Caco-2 (cell line): ENCODE data around the gene ADCY9. TPM values are rescaled to one million over a fixed set of nuclear protein-coding genes. Genes with fewer than 3 reads are reported as not detected.
"Not testable (repeated sequence)": the region's sequence is repeated elsewhere in the genome, so short reads cannot be mapped to it uniquely, and the experiment has no call there.

Source experiments
- BruUV-seq: library from RNA; stranded (reverse); fragments of 400-500 nt; replicated peaks from 2 replicates; lab custom pipeline; 2021; lab: Mats Ljungman, UMichigan
- CTCF ChIA-PET: fragments of 300-600 bp; sonication (Branson Sonifier 250); formaldehyde crosslinking; loops from one replicate; lab custom pipeline; 2022; ENCODE audit warnings: antibody characterized with exemption; lab: Charles Lee
- POLR2A ChIA-PET: fragments of 300-600 bp; sonication (Branson Sonifier 250); formaldehyde crosslinking; loops from one replicate; lab custom pipeline; 2022; ENCODE audit warnings: antibody characterized with exemption; lab: Charles Lee
- DNase-seq, 2 experiments: peaks; one replicate each; pipeline versions ENCODE4 v3.0.0 to v3.0.0-alpha.2; 2020 to 2022
- H3K27me3 ChIP-seq: replicated peaks from 2 replicates; pipeline ENCODE4 v1.6.0; 2011; ENCODE audit warnings: low read length; ENCODE audit not compliant: control insufficient read depth, insufficient read depth
- H3K36me3 ChIP-seq: 2 replicates; pipeline ENCODE4 v1.5.1; 2011; ENCODE audit warnings: low read length; ENCODE audit not compliant: control insufficient read depth, insufficient read depth
- H3K4me1 ChIP-seq: fragments of 250-450 bp; sonication (Bioruptor Pico); 2 replicates; pipeline ENCODE4 v1.5.1; 2020; ENCODE audit warnings: mild to moderate bottlenecking
- H3K4me3 ChIP-seq: 2 replicates; pipeline ENCODE4 v1.5.1; 2011; ENCODE audit warnings: low read depth, mild to moderate bottlenecking, control low read depth, low read length
- H3K9me3 ChIP-seq: fragments of 250-450 bp; sonication (Bioruptor Pico); 2 replicates; pipeline ENCODE4 v1.5.1; 2020; ENCODE audit warnings: mild to moderate bottlenecking, moderate library complexity
- H3K27ac Mint-ChIP-seq: one replicate; pipeline ENCODE4 v1.8.0; 2022; ENCODE audit warnings: mixed read lengths; ENCODE audit not compliant: unreplicated experiment
- H3K27me3 Mint-ChIP-seq: one replicate; pipeline ENCODE4 v1.8.0; 2022; ENCODE audit warnings: mixed read lengths; ENCODE audit not compliant: insufficient read depth, unreplicated experiment
- H3K36me3 Mint-ChIP-seq: one replicate; pipeline ENCODE4 v1.8.0; 2022; ENCODE audit warnings: mild to moderate bottlenecking, mixed read lengths; ENCODE audit not compliant: insufficient read depth, unreplicated experiment
- H3K4me1 Mint-ChIP-seq: one replicate; pipeline ENCODE4 v1.8.0; 2022; ENCODE audit warnings: low read depth, mixed read lengths; ENCODE audit not compliant: unreplicated experiment
- H3K4me3 Mint-ChIP-seq: one replicate; pipeline ENCODE4 v1.8.0; 2022; ENCODE audit warnings: mild to moderate bottlenecking, moderate library complexity, mixed read lengths; ENCODE audit not compliant: unreplicated experiment
- H3K9me3 Mint-ChIP-seq: one replicate; pipeline ENCODE4 v1.8.0; 2022; ENCODE audit warnings: mixed read lengths; ENCODE audit not compliant: unreplicated experiment
- CTCF ChIP-seq, 2 experiments: fragments of 200-600 bp in 1 of 2; IDR thresholded peaks; 1 replicate in 1 of 2; 2 replicates in 1 of 2; pipeline versions ENCODE4 v1.5.1 to v1.8.0; 2011 to 2022; ENCODE audit warnings: antibody characterized with exemption in 1 of 2, control low read depth in 1 of 2, inconsistent platforms in 1 of 2, low read depth in 1 of 2, low read length in 1 of 2, mild to moderate bottlenecking in 1 of 2, moderate library complexity in 1 of 2; ENCODE audit not compliant: insufficient read depth in 1 of 2, severe bottlenecking in 1 of 2, unreplicated experiment in 1 of 2
- intact Hi-C: fragments of 100-400 bp; cut with micrococcal nuclease; formaldehyde crosslinking; loops from one replicate; pipeline ENCODE4 v1.10.0; 2022; ENCODE audit not compliant: unreplicated experiment
- total RNA-seq: library from RNA; stranded (reverse); gene quantifications from 2 replicates; pipeline ENCODE4 v1.2.3, GENCODE V29; 2022

ADCY9 gene
- total RNA-seq, 1 experiment from 2014 or later: 11.5 TPM

- no peak for TF ChIP-seq CTCF (IDR thresholded peaks at IDR 0.05; ENCODE audit: insufficient read depth in 1 of 2, low read depth in 1 of 2, low read length in 1 of 2, severe bottlenecking in 1 of 2, unreplicated experiment in 1 of 2)
- no peak for DNase-seq
- no peaks in the 10 kb centered on the region for H3K27me3 ChIP-seq
- H3K9me3 Mint-ChIP-seq: no peaks in the 10 kb centered on the region
- no peaks in the 10 kb centered on the region for H3K27me3 Mint-ChIP-seq
- no peaks in the 10 kb centered on the region for H3K4me1 ChIP-seq
- H3K4me3 ChIP-seq: no peak overlapping the region
- peaks cover 10% of the 10 kb centered on the region for H3K36me3 Mint-ChIP-seq
- H3K4me3 Mint-ChIP-seq: no peak overlapping the region
- intact Hi-C loops: no loop called here
- peaks cover 7% of the 10 kb centered on the region for H3K4me1 Mint-ChIP-seq
- no peak overlapping the region for H3K27ac Mint-ChIP-seq
- CTCF ChIA-PET: no interaction called here
- H3K9me3 ChIP-seq: no peaks in the 10 kb centered on the region
- no TSS peak for BruUV-seq
- POLR2A ChIA-PET: no interaction called here
- no peaks in the 10 kb centered on the region for H3K36me3 ChIP-seq
These were observed 73.7 kb downstream of the ADCY9 start for GRCh38 chr16:4042581-4042980.

- BruUV-seq: no TSS peak
- no peaks in the 10 kb centered on the region for H3K36me3 Mint-ChIP-seq
These were observed 77.8 kb downstream of the ADCY9 start for GRCh38 chr16:4038448-4038847.

GRCh38 chr16:4036952-4037351 is 79.3 kb downstream of the ADCY9 start:
- not testable (repeated sequence) for BruUV-seq

More at GRCh38 chr16:4038448-4038847, 77.8 kb downstream of the ADCY9 start:
- Histone ChIP-seq H3K27me3 (no peaks in the 10 kb centered on the region), H3K4me3 (no peak overlapping the region), H3K36me3 (no peaks in the 10 kb centered on the region), H3K4me1 (no peaks in the 10 kb centered on the region), H3K9me3 (no peaks in the 10 kb centered on the region)
- intact Hi-C loops: no loop called here
- ChIA-PET POLR2A (no interaction called here), CTCF (no interaction called here)
- Mint-ChIP-seq H3K9me3 (no peaks in the 10 kb centered on the region), H3K27me3 (no peaks in the 10 kb centered on the region), H3K4me3 (no peak overlapping the region), H3K27ac (no peak overlapping the region), H3K4me1 (no peaks in the 10 kb centered on the region)
- TF ChIP-seq CTCF (IDR thresholded peaks at IDR 0.05; ENCODE audit: insufficient read depth in 1 of 2, low read depth in 1 of 2, low read length in 1 of 2, severe bottlenecking in 1 of 2, unreplicated experiment in 1 of 2): no peak
- no peak for DNase-seq

DNA sequence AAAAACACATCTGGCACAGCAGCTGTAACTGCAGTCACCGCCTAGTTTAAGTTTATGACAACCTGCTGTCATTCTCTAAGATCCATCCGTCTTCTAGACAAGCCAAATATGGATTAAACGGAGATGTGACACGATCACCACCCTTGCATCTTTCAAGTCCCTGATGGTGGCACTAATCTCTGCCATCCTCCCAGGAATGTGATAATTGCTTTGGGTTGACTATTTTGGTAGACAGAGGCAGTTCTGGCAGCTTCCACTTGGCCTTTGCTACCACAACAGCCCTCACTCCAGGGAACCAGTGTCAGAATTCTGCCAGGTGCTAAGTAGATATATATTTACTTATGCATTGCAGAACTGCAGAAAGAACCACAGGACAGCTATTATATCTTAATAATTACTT is 81.3 kb downstream of the ADCY9 start:
- H3K27me3 Mint-ChIP-seq: no peaks in the 10 kb centered on the region
- H3K27ac Mint-ChIP-seq: no peak overlapping the region
- ChIA-PET CTCF (no interaction called here), POLR2A (no interaction called here)
- no peaks in the 10 kb centered on the region for H3K9me3 Mint-ChIP-seq
- no peaks in the 10 kb centered on the region for H3K9me3 ChIP-seq
- no peaks in the 10 kb centered on the region for H3K4me1 Mint-ChIP-seq
- TF ChIP-seq CTCF (IDR thresholded peaks at IDR 0.05; ENCODE audit: insufficient read depth in 1 of 2, low read depth in 1 of 2, low read length in 1 of 2, severe bottlenecking in 1 of 2, unreplicated experiment in 1 of 2): no peak
- no peaks in the 10 kb centered on the region for H3K27me3 ChIP-seq
- intact Hi-C loops: no loop called here
- no TSS peak for BruUV-seq
- no peak overlapping the region for H3K4me3 Mint-ChIP-seq
- no peaks in the 10 kb centered on the region for H3K4me1 ChIP-seq
- no peaks in the 10 kb centered on the region for H3K36me3 Mint-ChIP-seq
- H3K36me3 ChIP-seq: no peaks in the 10 kb centered on the region
- DNase-seq: no peak
- no peak overlapping the region for H3K4me3 ChIP-seq

More at GRCh38 chr16:4036952-4037351, 79.3 kb downstream of the ADCY9 start:
- H3K4me1 Mint-ChIP-seq, H3K27ac Mint-ChIP-seq, CTCF ChIA-PET, H3K4me3 Mint-ChIP-seq, H3K9me3 Mint-ChIP-seq, H3K9me3 ChIP-seq, H3K36me3 ChIP-seq, intact Hi-C loops, H3K36me3 Mint-ChIP-seq, H3K4me1 ChIP-seq, H3K27me3 ChIP-seq, POLR2A ChIA-PET, H3K4me3 ChIP-seq, DNase-seq, H3K27me3 Mint-ChIP-seq: not testable (repeated sequence)
